CD4-positive, alpha-beta T cell treated with Interleukin-1 beta for 1 hour (primary cell): ENCODE data around the gene PLPP2.
"Not testable (repeated sequence)": the region's sequence is repeated elsewhere in the genome, so short reads cannot be mapped to it uniquely, and the experiment has no call there.

Experiments used
- DNase-seq, 2 donors: peaks; one replicate each; pipeline ENCODE4 v3.0.0-alpha.2; 2020 to 2022

PLPP2 gene

DNA sequence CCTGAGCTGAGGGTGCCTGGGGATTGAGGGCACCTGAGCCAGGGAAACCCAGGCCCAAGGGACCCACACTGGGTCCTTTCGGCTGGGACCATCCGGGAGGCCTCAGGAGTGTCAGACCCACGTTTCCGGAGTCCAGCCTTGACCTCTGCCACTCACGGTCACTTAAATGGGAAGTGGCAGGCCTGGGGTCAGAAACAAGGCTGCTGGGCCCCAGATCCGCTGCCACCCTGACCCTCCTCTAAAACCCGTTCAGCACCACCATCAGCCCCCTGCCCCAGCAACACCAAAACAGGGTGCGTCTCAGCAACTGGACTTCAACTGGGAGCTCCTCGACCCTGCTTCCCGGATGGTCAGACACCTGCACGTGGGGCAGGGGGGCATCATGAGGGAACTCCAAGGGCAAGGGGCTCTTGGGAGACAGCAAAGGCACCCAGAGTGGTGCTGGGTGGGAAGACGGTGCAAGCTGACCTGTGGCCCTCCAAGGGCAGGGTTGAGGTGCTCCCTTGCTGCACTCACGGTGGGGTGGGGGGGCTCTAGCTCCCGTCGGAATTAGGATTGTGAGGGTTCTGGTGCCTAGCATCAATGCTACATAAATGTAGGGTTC lies 1.2 kb upstream of the PLPP2 start:
- DNase-seq, result no peak

DNA sequence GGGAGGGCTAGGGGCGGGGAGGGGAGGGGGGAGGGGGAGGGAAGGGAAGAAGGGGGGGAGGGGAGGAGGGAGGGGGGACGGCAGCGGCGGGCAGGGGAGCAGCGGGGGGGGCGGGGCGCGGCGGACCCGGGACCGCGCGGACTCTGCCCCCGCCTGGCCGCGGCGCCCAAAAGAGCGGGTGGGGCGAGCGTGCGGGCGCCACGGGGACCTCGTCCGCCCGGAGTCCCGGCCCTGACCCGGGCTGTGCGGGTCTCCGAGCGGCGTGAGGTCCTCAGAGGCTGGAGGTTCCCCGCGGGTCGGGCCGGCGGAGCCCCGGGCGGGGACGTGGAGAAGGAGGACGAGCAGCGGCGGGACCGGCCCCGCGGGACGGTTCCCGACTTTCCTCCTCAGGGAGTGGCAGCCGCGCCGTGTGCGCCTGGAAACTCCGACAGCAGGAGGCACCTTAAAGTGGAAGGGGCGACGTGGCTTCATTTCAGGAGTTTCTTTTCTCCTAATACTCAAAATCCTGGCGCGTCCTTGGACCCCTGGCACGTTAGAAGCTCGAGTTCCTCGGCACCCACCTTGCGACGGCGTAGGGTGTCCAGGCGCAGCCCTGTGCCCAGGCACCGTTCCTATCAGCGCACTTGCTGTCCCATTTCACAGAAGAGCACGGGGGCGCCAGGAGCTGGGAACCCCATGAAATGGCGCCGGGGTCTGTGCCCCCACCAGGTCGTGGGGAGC lies 518 bp upstream of the PLPP2 start:
- DNase-seq, result no peak

DNA sequence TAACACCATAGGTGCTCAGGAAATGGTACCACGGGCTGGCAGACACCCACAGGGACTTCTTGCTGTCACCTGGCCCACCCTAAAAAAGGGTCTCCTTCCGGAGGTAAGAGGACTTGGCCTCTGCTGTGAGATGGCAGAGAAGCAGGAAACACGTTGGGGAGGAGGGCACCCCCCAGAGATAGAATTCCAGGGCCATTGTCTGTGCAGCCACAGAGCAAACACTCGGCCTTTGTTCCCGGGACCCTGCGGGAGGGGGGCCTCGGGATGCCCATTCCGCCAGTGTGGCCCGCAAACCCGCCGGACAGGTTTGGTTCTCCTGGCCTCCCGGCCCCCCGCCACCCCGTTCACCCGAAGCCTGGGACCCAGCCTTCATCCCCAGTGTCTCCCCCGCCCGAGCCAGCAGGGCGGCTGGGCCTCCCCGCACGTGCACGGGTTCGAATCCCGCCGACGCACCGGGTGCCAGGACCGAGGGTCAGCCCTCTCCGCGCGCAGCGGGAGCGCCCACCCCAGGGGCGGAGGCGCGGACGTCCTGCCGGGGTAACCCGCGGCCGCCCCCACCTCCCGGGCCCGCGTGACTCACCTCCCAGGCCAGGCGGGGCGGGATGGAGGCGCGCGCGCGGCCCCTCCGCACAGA lies 714 bp downstream of the PLPP2 start:
- DNase-seq, result no peak

DNA sequence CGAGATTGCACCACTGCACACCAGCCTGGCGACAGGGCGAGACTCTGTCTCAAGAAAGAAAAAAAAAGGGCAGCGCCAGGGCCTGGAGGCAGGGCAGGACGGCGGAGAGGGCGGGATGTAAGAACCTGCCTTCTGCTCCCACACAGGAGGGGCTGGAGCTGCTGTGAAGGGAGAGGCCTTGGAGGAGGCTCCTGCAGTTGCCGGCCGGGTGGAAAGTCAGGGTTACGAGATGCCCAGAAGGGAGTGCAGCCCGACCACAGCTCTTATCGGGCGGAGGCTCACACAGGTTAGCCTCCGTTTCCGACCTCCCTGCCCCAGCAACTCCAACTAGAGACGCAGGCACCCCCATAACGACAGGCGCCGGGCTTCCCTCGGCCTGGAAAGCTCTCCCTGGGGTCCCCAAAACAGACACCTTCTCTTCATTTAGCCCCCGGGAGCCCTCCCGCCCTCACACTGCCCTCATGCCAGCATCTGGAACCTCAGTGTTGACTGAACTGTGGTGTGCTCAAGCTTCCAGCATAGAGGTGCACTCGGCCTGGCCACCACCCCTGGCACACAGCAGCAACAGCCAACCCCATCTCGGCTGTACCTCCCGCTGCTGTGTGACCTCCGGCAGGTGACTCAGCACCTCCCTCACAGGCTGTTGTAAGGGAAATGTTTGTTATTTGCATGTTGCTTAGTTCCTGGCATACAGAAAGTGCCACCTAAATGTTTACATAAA lies 1.4 kb downstream of the PLPP2 start:
- peak; percentile 15 to 30 for DNase-seq

DNA sequence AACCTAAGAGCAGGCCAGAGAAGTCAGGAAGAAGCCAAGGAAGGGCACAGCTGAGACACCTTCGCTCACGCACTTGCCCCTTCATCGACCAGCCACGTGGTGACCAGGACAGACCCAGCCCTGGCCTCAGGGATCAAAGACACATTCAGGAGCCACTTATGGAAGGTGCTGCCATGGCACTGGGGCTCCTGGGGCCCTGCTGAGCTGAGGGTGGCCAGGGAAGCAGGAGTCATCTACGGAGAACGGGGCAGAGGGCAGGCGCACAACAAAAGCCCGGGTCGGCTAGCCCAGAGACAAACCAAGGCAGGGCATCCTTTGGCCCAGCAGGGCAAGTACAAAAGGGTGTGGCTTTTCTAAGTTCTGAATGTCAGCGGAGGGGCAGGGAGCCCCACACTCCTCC lies 2.3 kb downstream of the PLPP2 start:
- DNase-seq, result no peak

DNA sequence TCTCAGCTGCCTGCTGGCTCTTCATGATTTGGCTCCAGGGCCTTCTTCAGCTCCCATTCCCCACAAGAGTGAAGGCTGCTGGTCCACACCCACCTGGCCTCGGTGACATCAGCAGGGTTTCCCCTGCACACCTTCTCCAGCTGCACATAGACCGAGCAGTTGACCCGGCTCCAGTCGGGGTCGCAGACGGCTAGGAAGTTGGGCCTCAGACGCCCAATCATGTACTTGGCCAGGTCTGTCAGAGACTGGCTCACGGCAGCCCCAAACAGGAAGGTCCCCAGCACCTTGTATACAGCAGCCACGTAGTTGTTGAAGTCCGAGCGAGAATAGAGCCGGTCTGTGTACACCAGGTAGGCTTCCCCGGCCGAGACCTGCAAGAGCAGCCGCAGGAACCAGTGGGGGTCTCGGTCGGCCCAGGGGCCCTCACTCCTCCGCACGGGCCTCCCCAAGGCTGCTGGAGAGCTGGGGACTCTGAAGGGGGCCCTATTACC lies 3.8 kb downstream of the PLPP2 start:
- DNase-seq, result no peak

DNA sequence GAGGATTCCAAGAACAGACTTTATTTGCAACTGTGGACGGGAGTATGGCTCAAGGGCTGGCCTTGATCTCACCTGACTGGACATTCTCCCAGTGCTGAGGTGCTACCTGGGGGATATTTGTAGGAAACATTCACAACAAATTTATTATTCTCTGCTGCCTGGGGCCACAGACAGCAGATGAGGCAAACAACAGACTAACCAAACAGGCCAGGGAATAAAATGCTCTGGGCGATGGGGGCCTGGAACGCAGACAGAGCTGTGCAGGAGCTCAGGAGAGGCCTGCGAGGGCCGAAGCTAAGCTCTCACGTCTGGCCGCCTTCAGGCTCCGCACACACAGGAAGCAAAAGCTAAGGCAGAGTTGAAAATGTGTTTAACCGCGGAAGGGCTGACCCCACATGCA lies 7.8 kb downstream of the PLPP2 start:
- DNase-seq, result no peak

DNA sequence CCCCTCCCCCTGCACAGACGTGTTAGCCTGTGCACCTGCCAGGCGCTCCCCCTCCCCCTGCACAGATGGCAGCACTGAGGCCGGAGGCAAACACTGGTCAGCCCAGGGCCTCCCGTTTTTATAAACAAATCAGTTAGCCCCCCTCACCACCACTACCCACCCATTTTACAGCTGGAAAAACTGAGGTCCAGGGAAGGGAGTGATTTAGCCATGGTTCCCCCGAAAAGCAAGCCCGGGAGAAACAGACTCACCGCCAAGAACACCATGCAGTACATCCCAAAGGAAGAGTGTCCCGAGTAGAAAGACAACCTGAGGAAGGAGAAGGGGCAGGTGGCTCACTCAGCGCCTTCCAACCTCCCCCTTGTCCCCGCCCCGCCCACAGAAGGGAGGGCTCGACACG lies 8.7 kb downstream of the PLPP2 start:
- no peak for DNase-seq

DNA sequence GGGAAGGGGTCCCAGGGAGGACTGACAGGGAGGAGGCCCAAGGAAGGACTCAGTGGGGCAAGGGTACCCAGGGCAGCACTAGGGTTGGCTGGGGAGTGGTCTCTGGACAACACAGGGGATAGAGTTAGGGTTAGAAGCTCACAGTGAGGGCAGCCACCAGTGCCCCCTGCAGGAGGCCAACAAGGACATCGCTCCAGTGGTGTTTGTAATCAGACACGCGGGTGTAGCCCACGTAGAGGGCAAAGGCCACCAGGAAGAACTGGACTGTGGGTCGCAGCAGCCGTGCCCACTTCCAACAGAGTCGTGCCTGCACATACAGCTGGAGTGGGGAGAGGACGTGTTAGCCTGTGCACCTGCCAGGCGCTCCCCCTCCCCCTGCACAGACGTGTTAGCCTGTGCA lies 9.2 kb downstream of the PLPP2 start:
- DNase-seq, result no peak

DNA sequence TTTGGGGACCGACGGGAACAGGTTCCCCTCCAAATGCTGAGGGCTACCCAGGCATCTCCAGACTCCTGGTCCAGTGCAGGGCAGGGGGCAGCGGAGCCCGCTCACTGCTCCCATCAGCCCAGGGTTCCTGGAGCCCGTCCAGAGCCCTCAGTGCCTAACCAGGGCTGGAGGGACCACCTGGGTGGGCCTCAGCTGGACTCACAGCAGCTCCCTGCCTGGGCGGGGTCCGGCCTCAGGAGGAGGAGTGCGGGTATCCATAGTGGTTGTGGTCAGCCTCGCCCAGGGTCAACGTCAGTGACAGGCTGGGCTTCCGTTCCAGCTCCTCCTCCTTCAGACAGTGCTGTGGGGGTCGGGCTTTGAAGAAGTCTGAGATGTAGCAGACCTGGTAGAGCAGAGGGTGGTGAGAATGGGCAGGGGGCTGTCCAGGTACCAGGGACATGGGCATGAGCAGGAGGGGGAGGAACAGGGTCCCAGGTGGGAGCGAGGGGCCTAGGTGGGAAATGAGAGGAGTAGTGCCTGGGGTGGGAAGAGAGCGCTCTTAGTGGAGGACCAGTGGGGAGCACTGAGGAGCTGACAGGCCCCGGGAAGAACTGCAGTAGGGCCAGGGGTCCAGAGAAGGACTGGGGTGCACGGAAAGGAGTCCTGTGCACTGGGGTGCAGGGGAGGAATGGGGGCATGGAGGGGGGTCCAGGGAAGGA lies 9.9 kb downstream of the PLPP2 start:
- no peak for DNase-seq

DNA sequence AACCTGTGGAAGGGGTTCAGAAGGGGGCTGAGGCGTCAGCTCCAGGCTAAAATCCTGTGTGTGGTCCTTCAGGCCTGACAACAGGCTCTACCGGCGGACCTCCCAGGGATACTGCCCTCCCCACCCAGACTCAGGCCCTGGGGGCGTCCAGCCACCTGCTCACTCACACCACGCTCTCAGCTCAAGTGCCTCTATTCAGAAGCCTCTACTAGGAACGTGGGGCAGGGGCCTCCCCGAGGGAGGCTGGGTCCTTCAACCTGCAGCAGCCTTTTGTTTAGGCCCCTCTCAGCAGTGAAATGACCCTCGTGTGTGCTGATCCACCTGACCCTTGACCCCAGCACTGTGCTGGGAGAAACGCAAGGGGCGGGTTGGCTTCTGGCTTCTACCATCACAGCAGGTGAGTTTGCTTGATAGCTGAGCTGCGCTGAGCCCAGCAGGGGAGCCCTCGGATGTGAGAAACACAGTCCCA lies 10.6 kb downstream of the PLPP2 start:
- no peak for DNase-seq

DNA sequence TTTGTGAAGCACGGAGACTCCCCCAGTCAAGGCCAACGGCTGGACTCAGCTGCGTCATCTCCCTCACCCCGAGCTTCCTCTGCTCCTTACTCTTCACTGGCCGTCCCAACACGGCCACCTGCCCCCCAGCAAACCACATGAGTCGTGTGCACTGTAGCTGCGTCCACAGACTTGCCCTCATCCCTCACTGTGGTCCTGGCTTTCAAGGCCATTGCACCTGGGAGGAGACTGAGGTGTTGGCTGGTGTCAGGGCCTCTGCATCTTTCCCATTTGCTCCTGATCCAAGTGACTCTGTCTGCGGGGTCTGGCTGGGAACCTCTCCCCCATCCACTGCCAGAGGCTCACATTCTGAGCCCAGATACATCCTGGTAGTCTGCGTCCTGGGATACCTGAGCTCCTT lies 11.5 kb downstream of the PLPP2 start:
- no peak for DNase-seq

DNA sequence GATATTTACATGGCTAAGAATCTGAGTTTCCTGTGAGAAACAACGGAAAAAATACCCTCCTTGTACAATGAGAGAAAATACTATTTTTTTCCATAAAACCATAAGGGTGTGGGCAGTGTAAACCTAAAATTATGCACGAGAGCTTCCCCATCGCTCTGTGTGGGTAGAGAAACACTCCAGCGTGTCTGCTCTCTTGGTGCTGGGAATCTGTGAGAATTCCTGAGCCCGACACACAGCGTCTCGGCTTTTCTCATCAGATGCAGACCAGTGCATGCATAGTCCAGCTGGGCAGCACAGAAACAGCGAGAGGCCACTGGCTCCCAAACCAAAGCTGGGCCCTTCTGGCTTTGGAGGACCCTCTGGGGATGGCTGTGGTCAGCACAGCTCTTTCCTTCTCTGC lies 12.0 kb downstream of the PLPP2 start:
- no peak for DNase-seq

DNA sequence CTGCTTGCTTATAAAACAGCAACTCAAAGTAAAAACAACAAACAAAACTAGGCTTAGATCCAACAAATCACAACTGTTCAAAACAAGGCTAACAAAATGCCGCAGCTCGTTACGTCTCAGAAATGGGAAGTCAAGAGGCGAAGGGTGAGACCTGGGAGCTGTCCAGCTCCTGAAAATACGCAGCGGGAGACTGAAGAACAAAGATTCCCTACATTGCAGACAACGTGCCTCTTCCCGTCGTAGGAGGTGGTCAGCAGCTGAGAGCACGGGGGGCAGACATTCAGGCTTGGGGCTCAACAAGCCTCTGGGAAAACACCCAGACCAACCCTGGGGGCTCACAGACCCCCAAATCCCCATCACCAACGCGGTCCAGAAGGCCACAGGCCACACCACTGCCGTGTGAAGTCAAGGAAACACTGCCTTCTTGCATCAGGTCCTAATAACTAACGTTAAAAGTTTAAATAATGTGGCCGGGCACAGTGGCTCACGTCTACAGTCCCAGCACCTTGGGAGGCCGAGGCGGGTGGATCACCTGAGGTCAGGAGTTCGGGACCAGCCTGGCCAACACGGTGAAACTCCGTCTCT lies 13.5 kb downstream of the PLPP2 start:
- DNase-seq, result no peak

DNA sequence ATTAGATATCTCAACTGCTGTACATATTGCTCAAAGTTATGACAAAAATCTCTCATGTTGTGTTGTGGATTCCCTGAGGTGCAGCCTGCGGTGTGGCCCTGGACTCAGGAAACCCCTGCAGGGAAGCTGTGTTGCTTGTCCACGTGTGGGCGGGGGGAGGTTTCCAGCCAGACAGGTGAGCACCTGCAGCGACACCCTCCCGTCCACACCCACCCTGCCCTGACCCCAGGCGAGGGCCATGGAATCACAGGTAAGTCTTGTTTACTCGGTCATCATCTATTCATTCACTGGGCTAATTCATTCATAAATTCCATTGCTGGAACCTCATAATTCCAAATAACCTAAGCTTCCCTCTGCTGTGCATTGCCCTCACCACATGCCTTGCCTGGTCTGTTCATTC lies 14.1 kb downstream of the PLPP2 start:
- DNase-seq, result no peak

DNA sequence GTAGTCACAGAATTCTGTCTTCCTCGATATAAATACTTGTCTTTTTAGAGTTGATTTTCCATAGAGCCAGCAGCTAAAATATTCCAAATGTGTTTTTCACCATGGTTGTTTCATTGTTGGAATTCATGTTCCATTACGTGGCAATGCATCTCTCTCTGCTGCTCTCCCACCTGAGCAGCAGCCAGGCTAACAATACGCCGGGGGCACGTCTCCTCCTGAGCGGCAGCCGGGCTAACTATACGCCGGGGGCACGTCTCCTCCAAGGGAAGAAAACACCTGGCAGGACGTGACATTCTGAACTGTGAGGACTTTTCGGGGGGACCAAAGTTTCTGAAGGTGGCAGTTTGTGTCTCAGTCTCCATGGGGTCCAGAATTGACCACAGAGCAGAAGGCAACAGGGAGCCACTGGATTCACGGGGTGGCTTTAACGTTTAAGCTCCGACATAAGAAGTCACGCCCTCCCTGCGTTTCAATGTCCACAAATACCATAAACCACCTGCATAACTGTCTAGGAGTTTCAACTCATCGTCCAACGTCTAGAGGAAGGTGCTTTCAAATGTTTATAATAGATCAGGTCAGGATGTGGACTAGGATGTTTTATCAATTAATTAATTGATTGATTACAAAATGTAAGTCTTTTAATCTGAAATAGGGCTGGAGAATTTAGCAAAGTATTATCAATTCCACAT lies 15.1 kb downstream of the PLPP2 start:
- DNase-seq, result no peak

DNA sequence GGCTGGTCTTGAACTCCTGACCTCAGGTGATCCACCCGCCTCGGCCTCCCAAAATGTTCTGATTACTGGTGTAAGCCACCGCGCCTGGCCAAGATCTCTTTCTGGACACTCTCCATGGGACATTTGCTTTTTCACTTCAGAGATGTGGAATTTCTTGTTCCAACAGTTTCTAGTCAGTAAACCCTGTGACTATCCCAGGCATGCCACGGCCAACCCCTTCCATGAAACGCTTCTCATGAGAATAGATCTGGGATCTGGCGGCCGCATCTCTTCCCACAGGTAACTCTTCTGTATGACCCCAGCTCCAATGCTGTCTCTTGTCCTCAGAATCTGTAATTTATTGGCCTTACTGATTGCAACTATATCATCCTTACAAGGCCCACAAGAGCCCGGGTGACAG lies 16.2 kb downstream of the PLPP2 start:
- no peak for DNase-seq

DNA sequence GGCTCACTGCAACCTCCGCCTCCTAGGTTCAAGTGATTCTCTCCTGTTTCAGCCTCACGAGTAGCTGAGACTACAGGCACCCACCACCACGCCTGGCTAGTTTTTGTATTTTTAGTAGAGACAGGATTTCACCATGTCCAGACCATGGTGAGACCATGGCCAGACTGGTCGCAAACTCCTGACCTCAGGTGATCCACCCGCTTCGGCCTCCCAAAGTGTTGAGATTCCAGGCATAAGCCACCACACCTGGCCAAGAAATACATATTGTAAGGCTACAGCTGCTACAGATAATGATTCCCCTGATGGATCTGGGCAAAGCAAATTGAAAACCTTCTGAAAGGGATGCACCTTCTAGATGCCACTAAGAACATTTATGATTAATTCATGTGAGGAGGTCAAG lies 17.8 kb downstream of the PLPP2 start:
- DNase-seq, result no peak

DNA sequence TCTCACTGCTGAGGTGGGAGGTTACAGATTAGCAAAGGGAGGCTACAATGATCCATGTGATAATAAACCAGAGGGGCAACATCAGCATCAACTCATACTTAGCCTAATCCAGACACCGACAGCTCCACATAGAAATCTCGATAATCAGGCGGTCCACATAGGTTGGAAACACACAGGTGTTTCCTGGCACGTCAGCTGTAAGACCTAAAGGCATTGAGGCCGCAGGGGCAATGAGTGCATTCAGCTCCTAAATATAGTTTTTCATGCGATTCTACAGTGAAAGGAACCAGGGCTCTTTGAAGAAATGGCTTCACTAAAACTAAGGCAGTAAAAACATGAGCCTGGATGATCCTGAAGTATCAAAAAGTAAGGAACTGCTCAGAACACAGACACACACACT lies 19.3 kb downstream of the PLPP2 start:
- no peak for DNase-seq

DNA sequence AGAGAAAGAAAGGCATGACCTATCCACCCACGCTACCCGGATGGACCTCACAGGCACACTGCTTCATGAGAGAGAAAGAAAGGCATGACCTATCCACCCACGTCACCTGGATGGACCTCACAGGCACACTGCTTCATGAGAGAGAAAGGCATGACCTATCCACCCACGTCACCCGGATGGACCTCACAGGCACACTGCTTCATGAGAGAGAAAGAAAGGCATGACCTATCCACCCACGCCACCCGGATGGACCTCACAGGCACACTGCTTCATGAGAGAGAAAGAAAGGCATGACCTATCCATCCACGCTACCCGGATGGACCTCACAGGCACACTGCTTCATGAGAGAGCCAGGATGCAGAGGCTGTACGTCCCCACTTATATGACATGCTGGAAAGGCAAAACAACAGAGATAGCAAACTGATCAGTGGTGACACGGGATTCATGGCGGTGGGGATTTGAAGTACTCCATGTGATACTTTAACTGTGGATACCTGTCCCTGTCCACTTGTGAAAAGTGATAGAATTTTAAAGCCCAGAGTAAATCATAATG lies 20.4 kb downstream of the PLPP2 start:
- not testable (repeated sequence) for DNase-seq

DNA sequence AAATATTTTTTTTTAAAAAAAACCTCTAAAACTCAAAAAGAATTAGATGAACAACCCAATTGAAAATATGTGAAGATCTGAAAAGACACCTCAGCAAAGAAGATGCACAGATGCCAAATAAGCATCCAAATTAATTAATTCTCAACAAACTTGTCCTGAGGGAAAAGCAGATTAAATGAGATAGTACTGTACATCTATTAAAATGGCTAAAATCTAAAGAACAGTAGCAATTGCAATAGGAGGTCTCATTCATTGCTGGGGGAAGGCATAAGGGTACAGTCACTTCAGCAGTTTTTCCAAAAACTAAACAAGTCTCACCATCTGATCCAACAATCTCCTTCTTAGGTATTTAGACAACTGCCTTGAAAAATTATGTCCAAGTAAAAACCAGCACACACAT lies 22.0 kb downstream of the PLPP2 start:
- no peak for DNase-seq

DNA sequence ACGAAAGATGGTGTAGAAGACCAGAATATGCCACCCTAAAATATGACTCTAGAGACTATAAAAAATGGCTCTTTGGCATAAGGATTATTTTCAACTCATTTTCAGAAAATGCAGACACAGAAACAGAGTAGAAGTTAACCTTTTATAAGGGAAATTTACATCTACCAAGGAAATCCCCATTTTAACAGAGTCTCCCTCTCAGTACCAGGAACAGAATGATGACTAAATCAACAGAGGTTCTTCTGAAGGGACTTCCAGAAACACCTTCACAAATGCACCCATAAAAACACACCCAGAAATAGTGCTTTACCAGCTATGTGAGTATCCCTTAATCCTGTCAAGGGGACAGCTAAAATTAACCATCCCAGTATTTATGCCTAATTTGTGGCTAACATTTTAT lies 29.1 kb downstream of the PLPP2 start:
- DNase-seq, result no peak
